GM12878 (cell line): ENCODE results near the gene SLC25A11. TPM values are rescaled to one million over a fixed set of nuclear protein-coding genes. Genes with fewer than 3 reads are reported as not detected.
A peak's percentile ranks its signal among the peaks of the same experiment; 100 is the strongest.

Experiments used
- BMI1 ChIP-seq: fragments of 450-650 bp; IDR thresholded peaks from 2 replicates; pipeline ENCODE4 v1.6.1; 2016; ENCODE audit warnings: mild to moderate bottlenecking, moderate library complexity, borderline replicate concordance
- BRCA1 ChIP-seq: IDR thresholded peaks from 2 replicates; pipeline ENCODE4 v1.6.1; 2011; ENCODE audit warnings: low read depth, low read length, improper control_type of control experiment
- CBFB ChIP-seq: IDR thresholded peaks from 2 replicates; pipeline ENCODE4 v1.6.1; 2016; ENCODE audit warnings: antibody characterized with exemption, low read depth
- EP300 ChIP-seq, 2 experiments: fragments of 150-350 bp in 1 of 2; IDR thresholded peaks; 2 replicates each; pipeline ENCODE4 v1.6.1; 2011 to 2012; ENCODE audit warnings: low read depth in 2 of 2, low read length in 2 of 2, borderline replicate concordance in 1 of 2, improper control_type of control experiment in 1 of 2, inconsistent platforms in 1 of 2; ENCODE audit not compliant: control insufficient read depth in 1 of 2
- EZH2 ChIP-seq: IDR thresholded peaks from 2 replicates; pipeline ENCODE4 v1.6.1; 2012; ENCODE audit warnings: low read depth, mild to moderate bottlenecking, control low read depth, inconsistent platforms, low read length, borderline replicate concordance; ENCODE audit not compliant: control insufficient read depth
- HDAC2 ChIP-seq: fragments of 200-600 bp; sonication (generic); IDR thresholded peaks from 2 replicates; pipeline ENCODE4 v1.6.1; 2017
- HDGF ChIP-seq: fragments of 450-650 bp; IDR thresholded peaks from 2 replicates; pipeline ENCODE4 v1.6.1; 2016; ENCODE audit warnings: antibody characterized with exemption
- JUNB ChIP-seq: IDR thresholded peaks from 2 replicates; pipeline ENCODE4 v1.6.1; 2016; ENCODE audit warnings: antibody characterized with exemption, mild to moderate bottlenecking
- KAT2A ChIP-seq: conservative IDR thresholded peaks from 2 replicates; pipeline ENCODE4 v1.6.1; 2011; ENCODE audit warnings: low read depth, low read length; ENCODE audit not compliant: control insufficient read depth
- MEF2A ChIP-seq: IDR thresholded peaks from 2 replicates; pipeline ENCODE4 v1.6.1; 2011; ENCODE audit warnings: low read depth, mild to moderate bottlenecking, low read length, moderate library complexity; ENCODE audit not compliant: insufficient read depth
- NFYB ChIP-seq: IDR thresholded peaks from 2 replicates; pipeline ENCODE4 v1.6.1; 2011; ENCODE audit warnings: low read depth, mild to moderate bottlenecking, low read length, improper control_type of control experiment, moderate library complexity; ENCODE audit not compliant: insufficient read depth
- RAD21 ChIP-seq: IDR thresholded peaks from 2 replicates; pipeline ENCODE4 v1.6.1; 2011; ENCODE audit warnings: mild to moderate bottlenecking, low read depth, low read length, moderate library complexity; ENCODE audit not compliant: insufficient read depth
- SMARCA5 ChIP-seq: fragments of 450-650 bp; IDR thresholded peaks from 2 replicates; pipeline ENCODE4 v1.6.1; 2017; ENCODE audit warnings: mild to moderate bottlenecking
- SPI1 ChIP-seq: IDR thresholded peaks from 2 replicates; pipeline ENCODE4 v1.6.1; 2011; ENCODE audit warnings: low read depth, mild to moderate bottlenecking, low read length, moderate library complexity, borderline replicate concordance; ENCODE audit not compliant: insufficient read depth
- STAT3 ChIP-seq: IDR thresholded peaks from 2 replicates; pipeline ENCODE4 v1.6.1; 2011; ENCODE audit warnings: low read depth, low read length, improper control_type of control experiment
- TARDBP ChIP-seq: IDR thresholded peaks from 2 replicates; pipeline ENCODE4 v1.6.1; 2016; ENCODE audit warnings: borderline replicate concordance
- TCF3 ChIP-seq: IDR thresholded peaks from 2 replicates; pipeline ENCODE4 v1.6.1; 2012; ENCODE audit warnings: low read depth, mild to moderate bottlenecking, low read length, borderline replicate concordance; ENCODE audit not compliant: insufficient read depth
- polyA plus RNA-seq, 11 experiments: library from polyadenylated mRNA; depleted of rRNA in 4 of 11; unstranded in 6 of 11; stranded (reverse) in 5 of 11; fragments of >200 nt; fragmentation: Nextera tagmentation in 4 of 11; fragmentation: Illumina TruSeq in 1 of 11; extraction: Ambion mirVana in 4 of 11; extraction: Trizol in 1 of 11; gene quantifications; 1 replicate in 1 of 11; 2 replicates in 10 of 11; pipeline versions ENCODE4 v1.2.1 to v1.2.3, GENCODE V29; 2011 to 2016; ENCODE audit warnings: inconsistent platforms in 2 of 11, missing spikeins in 2 of 11, low read depth in 1 of 11
- total RNA-seq, 4 experiments: library from RNA; depleted of rRNA in 3 of 4; stranded (reverse); fragments of >200 nt in 3 of 4; fragmentation: Illumina TruSeq in 1 of 4; extraction: Trizol in 1 of 4; gene quantifications; 2 replicates each; pipeline versions ENCODE4 v1.2.1 to v1.2.3, GENCODE V29; 2013 to 2021
- TF ChIP-seq, protein P1 (sequence below): fragments of 450-650 bp; IDR thresholded peaks from 2 replicates; pipeline ENCODE4 v1.6.1; 2017; ENCODE audit warnings: low read depth, mild to moderate bottlenecking, moderate library complexity
- TF ChIP-seq, protein P2 (sequence below): fragments of 150-350 bp; IDR thresholded peaks from 2 replicates; pipeline ENCODE4 v1.6.1; 2016; ENCODE audit warnings: low read depth, low read length
- TF ChIP-seq, protein P3 (sequence below): fragments of 450-650 bp; IDR thresholded peaks from 2 replicates; pipeline ENCODE4 v1.6.1; 2014; ENCODE audit warnings: mild to moderate bottlenecking

Gene SLC25A11
- total and polyA plus RNA-seq, 10 of the 15 experiments (the other 5 are each of a cell fraction or from before 2014, with no cell fraction given): 5.8 to 142 (median 65.0) TPM

DNA sequence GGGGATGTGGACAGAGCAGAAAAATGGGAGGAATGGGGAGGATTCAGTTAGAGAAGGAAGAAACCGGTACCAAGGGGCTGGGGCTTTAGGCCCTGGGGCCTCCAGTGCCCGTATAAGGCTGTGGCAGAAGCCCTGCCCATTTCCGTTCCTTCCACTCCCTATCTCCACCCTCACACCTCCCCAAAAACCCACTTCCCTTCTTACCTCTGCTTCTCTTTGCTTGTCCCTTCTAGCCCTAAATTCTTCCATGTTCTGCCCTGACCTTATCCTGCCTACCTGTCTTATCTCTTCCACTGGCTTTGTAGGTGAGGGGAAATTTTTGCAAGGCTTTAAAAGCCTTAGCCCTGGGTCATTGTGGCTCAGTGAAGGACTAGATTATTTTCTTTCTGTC is 4.3 kb upstream of the SLC25A11 start (continued):
- TF ChIP-seq, protein P1, sequence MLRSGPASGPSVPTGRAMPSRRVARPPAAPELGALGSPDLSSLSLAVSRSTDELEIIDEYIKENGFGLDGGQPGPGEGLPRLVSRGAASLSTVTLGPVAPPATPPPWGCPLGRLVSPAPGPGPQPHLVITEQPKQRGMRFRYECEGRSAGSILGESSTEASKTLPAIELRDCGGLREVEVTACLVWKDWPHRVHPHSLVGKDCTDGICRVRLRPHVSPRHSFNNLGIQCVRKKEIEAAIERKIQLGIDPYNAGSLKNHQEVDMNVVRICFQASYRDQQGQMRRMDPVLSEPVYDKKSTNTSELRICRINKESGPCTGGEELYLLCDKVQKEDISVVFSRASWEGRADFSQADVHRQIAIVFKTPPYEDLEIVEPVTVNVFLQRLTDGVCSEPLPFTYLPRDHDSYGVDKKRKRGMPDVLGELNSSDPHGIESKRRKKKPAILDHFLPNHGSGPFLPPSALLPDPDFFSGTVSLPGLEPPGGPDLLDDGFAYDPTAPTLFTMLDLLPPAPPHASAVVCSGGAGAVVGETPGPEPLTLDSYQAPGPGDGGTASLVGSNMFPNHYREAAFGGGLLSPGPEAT: peak; percentile 31
- no peak; the same call in 1 of the 2 replicates for TF ChIP-seq STAT3
- TF ChIP-seq, protein P2, sequence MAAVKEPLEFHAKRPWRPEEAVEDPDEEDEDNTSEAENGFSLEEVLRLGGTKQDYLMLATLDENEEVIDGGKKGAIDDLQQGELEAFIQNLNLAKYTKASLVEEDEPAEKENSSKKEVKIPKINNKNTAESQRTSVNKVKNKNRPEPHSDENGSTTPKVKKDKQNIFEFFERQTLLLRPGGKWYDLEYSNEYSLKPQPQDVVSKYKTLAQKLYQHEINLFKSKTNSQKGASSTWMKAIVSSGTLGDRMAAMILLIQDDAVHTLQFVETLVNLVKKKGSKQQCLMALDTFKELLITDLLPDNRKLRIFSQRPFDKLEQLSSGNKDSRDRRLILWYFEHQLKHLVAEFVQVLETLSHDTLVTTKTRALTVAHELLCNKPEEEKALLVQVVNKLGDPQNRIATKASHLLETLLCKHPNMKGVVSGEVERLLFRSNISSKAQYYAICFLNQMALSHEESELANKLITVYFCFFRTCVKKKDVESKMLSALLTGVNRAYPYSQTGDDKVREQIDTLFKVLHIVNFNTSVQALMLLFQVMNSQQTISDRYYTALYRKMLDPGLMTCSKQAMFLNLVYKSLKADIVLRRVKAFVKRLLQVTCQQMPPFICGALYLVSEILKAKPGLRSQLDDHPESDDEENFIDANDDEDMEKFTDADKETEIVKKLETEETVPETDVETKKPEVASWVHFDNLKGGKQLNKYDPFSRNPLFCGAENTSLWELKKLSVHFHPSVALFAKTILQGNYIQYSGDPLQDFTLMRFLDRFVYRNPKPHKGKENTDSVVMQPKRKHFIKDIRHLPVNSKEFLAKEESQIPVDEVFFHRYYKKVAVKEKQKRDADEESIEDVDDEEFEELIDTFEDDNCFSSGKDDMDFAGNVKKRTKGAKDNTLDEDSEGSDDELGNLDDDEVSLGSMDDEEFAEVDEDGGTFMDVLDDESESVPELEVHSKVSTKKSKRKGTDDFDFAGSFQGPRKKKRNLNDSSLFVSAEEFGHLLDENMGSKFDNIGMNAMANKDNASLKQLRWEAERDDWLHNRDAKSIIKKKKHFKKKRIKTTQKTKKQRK: no peak
- TF ChIP-seq MEF2A: no peak
- no peak for TF ChIP-seq TARDBP
- TF ChIP-seq KAT2A: no peak
- TF ChIP-seq EP300 (IDR thresholded peaks at IDR 0.05; ENCODE audit: borderline replicate concordance in 1 of 2, control insufficient read depth in 1 of 2, low read depth in 2 of 2, low read length in 2 of 2): no peak
- no peak for TF ChIP-seq BRCA1
- TF ChIP-seq BMI1: no peak; the same call in none of the 2 replicates
- TF ChIP-seq SMARCA5: no peak
- TF ChIP-seq, protein P3, sequence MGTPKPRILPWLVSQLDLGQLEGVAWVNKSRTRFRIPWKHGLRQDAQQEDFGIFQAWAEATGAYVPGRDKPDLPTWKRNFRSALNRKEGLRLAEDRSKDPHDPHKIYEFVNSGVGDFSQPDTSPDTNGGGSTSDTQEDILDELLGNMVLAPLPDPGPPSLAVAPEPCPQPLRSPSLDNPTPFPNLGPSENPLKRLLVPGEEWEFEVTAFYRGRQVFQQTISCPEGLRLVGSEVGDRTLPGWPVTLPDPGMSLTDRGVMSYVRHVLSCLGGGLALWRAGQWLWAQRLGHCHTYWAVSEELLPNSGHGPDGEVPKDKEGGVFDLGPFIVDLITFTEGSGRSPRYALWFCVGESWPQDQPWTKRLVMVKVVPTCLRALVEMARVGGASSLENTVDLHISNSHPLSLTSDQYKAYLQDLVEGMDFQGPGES: no peak
- no peak for TF ChIP-seq RAD21
- TF ChIP-seq CBFB: peak; percentile 8; the same call in 1 of the 2 replicates
- no peak for TF ChIP-seq TCF3
- TF ChIP-seq EZH2: no peak
- no peak for TF ChIP-seq JUNB
- TF ChIP-seq NFYB: no peak
- peak; percentile 90 for TF ChIP-seq SPI1
- TF ChIP-seq HDAC2: no peak
- peak; percentile 42; the same call in 1 of the 2 replicates for TF ChIP-seq HDGF
- TF ChIP-seq, all 136 proteins: peak for 22
